Inferior parietal cortex (tissue), 1 donor: ENCODE measurements around the gene CRYGS.
"Not testable (repeated sequence)": the region's sequence is repeated elsewhere in the genome, so short reads cannot be mapped to it uniquely, and the experiment has no call there.

Source experiments
- DNase-seq: peaks from one replicate; pipeline ENCODE4 v3.0.0-alpha.2; 2016; ENCODE audit errors: extremely low spot score

CRYGS gene

GRCh38 chr3:186552408-186553031, 8.3 kb upstream of the CRYGS start:
- no peak for DNase-seq

DNA sequence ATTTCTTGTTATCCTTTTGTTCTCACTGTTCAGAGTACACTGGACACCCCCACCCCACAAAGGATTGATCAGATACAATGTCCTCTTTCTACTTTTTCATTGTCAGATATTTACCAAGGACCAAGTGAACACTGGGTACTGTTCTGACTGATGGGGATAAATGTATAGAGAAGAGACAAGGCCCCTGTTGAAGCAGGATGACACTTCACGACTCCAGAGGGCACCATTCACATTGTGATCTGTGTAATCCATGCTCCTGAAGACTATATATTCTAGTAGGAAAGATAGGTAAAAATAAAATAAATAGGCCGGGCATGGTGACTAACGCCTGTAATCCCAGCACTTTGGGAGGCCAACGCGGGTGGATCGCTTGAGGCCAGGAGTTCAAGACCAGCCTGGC, 7.2 kb upstream of the CRYGS start:
- DNase-seq, result no peak

DNA sequence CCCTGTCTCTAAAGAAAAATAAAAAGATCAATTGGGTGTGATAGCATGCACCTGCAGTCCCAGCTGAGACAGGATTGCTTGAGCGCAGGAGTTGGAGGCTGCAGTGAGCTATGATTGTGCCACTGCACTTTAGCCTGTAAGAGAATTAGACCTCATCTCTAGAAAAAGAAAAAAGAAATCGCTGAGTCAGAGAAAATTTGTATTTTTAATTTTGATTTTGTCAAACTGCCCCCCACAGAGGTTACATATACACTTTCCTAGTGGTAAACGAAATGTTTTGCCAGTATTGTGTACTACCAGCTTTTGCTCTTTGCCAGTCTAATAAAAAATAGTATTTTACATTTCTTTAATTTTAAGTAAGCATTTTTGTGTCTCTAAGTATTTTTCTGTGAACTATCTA, 5.3 kb upstream of the CRYGS start:
- DNase-seq, result no peak

DNA sequence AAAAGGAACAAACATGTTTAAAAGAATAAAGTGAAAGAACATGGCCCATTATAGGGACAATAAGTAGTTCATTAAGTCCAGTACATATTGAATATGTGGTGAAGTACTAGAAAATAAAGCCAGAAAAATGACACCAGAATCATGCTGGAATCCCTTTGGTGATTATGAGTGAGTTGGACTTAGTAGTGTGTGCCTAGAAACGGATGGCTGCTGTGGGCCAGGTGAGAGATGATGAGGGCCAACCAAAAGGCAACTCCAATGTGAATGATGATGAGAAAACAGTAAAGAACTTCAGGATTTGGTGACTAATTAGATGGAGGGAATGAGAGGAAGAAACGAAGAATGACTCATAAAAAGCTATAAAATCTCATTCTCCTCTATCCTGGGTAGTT, 3.3 kb downstream of the CRYGS start:
- no peak for DNase-seq

DNA sequence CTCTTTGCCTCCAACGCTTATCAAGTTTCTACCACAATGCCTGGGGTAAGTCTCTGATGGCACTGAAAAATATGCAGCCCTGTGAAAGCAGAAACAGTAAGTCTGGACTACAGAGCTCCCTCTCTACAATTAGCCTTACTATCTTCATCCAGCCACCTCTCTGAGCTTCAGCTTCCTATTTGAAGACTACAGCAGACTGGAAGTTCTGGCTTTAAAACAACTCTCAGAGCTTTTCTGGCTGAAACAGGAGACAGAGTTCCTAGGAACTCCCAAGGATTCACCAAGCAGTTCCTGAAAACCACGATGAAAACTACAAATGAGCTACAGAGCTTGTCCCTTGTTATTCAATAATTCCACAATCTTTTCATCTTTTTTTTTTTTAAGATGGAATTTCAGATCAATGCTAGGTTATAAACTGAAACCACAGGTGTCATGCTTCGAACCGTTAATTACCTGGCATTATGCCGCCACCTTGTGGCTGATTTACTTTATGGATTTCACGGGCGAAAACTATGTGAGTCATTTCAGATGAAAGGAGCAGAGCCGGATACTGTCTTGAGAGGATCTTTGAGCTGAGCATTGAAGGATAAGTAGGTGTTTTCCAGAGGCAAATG, 3.9 kb downstream of the CRYGS start:
- peak; percentile 97 for DNase-seq

- no peak for DNase-seq
These were observed 5.4 kb downstream of the CRYGS start for GRCh38 chr3:186538779-186539178.

DNA sequence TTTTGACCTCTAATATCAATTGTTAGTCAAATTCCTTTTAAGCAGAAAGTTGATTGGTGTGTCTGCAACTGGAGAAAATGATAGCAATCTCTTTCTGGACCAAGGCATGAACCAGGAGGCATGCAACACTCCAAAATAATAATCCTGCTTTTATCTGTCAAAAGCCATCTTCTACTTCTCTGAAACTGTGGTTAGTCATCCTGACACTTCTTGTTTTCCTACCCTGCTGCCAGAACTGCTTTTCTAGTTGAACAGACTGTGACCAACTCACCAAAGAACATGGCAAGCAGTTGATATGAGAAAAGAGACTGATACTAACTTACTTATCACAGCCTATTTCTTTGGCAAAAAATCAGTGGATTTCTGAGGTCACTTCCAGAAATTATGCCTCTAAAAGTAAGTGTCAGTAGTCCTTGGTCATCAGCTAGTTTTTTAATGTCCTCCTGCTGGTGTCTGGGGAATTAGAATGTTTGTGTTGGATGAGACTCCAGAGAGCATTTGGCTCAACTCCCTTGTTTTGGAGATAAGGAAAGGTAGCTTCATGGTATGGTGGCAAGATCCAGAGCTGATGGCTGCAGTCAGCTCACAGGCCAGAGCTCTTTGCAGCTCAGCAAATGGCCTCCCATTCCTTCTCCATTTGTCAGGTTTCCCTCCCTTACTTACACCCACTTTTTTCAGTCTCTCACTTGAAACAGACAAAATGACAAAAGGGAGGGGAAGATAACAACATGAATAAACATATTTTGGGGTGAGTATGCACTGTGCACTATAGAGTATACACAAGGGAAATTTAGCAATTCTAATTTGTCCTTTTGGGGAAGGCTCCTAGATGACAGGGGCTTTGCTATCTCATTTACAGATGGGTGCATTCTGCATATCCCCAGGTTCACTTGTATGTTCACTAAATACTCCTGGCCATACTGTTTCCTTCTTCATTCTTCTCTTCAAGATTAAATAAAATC, 7.0 kb downstream of the CRYGS start:
- no peak for DNase-seq

DNA sequence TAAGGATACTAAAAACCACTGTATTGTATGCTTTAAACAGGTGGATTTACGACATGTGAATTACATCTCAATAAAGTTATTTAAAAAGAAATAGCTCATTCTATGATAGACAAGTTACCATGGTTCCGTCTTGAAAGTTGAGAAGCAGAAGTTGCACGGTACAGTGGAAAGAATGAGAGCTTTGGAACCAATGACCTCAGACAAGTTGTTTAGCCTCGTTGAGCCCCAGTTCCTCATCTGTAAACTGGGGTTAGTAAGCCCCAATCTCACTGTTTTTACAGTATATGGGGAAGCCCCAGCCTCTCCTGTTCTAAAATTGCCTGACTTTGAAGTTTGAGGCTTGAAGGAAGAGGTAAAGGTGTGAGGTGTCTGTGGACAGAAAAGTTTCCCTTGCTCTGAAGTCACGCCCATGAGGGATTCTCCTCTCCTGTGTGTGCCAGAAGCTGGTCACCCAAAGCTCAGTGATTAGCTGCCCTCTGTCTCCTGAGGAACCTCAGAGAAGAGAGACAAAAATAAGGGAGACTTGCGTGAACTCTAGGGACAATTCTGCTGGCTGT, 10.0 kb downstream of the CRYGS start:
- no peak for DNase-seq

GRCh38 chr3:186532598-186533072, 11.5 kb downstream of the CRYGS start:
- DNase-seq, result no peak

GRCh38 chr3:186531694-186532093, 12.5 kb downstream of the CRYGS start:
- DNase-seq, result not testable (repeated sequence)

DNA sequence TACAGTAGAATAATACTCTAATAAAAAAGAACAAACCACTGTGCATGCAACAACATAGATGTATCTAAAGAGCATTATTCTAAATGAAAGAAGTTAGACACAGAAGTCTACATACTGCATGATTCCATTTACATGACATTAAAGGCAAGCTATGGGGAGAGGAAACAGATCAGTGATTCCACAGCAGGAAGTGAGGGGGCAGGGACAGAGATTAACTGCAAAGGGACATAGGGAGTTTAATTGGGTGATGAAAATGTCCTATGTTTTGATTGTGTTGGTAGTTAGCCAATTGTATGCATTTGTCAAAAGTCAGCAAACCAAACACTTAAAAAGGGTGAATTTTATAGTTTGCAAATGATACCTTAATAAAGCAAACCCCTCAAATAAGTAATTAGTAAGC, 13.8 kb downstream of the CRYGS start:
- no peak for DNase-seq

DNA sequence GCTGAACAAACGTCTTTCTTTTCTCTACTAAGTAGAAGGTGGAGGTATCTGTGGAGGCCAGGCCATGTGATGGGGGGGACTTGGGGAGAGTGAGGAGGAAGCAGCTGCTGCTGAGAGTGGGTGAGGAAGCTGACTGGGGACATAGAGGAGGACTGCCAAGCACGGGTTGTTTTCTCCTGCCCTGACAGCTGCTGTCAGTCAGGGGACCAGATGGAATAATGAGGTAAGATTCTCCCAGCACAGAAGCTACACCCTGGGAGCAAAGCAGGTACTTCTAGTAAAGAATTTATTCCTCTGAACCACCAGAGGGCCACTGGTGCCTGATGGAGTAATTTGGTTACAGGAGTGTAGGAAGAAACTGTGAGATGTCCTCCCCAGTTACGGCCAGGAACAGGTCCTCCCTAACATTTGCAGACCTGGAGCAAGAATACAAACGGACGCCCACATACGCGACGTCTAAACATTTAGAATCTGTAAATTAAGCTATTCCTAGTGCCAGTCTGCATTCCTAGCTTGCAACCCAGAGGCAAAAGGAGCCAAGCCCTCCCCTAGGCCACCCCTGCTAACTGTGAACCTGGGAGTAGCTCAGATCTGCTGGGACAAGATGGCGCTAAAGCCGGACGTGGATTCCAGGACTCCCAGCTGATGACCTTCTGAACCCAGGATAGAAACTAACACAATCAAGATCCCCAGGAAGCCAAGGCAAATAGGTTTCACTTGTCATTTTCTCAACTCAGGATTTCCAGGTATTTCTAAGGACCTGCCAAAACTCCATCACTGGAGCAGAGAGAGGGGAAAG, 14.8 kb downstream of the CRYGS start:
- DNase-seq, result no peak

DNA sequence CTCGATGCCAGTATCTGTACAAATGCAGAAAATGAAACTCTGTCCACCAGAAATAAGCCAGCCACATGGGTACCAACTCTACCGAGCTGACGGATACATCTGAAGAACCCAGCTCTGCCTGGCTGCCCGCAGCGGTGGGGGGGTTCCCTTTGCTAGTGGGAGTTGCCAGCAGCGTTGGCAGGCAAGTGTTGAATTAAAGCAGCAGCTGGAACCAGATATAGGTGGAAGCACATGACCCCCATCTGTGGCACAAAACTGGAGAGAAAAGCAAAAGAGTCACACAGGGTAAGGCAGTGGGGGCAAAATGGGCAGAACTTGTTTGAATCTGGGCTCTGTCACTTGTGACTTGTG, 17.9 kb downstream of the CRYGS start:
- DNase-seq, result no peak

GRCh38 chr3:186525369-186526255, 18.6 kb downstream of the CRYGS start:
- DNase-seq, result no peak

DNA sequence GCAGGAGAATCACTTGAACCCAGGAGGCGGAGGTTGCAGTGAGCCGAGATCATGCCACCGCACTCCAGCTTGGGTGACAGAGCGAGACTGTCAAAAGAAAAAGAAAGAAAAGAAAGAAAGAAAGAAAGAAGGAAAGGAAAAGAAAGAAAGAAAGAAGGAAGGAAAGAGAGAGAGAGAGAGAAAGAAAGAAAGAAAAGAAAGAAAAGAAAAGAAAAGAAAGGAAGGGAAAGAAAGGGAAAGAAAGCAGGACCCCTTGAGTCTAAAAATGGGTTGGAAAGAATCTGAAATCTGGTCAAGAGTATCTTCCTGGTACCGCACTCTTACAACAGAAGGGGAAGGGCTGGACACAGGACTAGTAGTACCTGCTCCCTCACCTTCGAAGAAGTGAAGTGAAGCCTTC, 19.6 kb downstream of the CRYGS start:
- DNase-seq, result no peak

DNA sequence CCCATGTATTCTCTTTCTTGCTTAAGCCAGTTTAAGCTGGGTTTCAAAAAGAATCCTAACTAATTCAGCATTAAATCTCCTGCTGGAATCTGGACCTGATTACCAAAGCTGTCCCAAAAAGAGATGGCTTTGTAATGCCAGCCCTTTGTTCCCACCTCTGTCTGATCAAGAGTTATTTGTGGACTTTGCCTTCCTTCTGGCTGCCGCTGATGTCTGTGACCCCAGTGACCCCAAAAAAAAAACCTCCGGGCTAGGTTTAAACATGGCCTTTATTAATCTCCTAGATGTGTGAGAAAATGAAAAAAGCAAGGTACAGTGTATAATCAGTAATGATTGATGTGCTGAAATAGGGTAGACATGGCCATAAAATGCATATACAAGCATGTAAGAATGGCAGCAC, 20.7 kb downstream of the CRYGS start:
- DNase-seq, result no peak

DNA sequence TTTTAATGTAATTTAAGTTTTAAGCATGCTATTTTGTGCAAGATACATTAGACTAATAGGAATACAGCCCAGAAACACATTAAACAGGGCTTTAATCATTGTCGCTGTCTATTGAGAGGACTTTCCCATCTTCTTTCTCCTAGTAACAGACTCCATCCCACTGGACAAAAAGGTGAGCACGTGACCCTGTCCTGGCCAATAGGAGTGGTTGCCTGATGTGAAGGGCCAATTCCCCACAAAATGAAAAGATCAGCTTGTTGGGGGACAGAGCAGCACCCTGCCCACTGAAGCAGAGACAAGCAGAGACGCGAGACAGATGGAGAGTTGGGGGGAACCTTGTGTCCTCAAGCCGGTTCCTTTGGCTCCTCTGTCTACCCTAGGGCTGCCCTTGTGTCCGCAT, 21.2 kb downstream of the CRYGS start:
- DNase-seq, result no peak

DNA sequence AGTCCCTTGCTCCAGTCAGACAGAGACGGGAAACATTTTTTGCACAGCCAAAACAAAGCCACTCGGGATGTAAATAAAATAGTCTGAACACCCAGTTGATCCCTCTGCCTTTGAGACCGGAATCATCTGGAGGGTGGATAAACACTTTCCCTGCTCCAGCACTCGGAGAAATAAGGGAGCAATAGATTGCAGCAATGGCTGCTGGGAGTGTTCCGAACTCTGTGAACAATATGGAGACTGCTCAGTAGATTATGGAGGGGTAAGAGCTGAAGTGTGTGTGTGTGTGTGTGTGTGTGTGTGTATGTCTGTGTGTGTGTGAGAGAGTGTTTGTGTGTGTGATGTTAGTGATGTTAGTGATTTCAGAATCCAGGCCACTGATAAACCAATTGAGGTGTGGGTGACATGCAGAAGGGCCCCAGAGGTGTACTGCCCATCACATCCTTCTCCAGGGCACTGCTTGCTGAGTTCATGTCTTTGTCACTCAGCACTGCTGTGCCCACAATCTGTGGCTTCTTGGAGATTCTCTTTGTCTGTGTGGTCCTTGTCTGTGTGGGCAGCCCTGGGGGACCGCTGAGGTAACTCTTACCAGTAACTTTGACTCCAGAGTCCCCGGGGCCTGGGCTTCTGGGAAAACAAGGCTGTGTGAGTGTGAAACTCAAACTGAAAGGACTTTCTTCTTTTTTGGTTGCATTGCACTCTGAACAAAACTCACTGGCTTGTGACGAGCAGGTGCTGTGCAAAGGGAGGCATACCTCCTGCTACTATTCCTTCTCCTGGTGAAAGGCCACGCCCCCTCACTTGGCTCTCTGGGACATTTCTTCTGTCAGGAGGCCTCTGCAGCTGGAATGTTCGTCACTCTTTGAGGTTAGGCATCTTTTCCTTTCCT, 23.0 kb downstream of the CRYGS start:
- DNase-seq, result no peak

DNA sequence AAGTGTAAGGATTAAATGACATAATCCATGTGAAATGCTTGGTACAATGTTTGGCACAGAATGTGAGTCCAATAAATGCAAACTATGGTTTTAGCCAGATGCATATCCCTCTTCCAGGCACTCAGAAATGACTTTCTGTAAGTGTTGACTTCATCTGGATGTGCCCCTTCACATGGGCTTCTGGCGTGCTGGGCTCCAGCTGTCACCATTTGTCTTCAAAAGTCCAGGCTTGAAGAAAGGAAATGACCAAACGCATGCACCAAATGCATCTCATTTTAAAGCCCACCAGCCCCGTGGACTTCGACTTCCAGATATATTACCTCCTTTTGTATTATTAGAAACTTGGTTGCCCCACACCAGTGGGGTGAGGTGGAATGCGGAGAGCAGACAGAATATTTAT, 23.7 kb downstream of the CRYGS start:
- DNase-seq, result no peak
